ENCODE results near the gene ZG16B.
A peak's percentile ranks its signal among the peaks of the same experiment; 100 is the strongest.

ZG16B gene

GRCh38 chr16:2817340-2818271 is 12.5 kb upstream of the ZG16B start:
- H3K36me3 ChIP-seq (ENCODE audit: control insufficient read depth in 1 of 2, insufficient read depth in 2 of 2, low read length in 2 of 2), result no peaks in the 10 kb centered on the region
- H2BK120ac ChIP-seq (ENCODE audit: insufficient read depth, low read length, poor library complexity), result no peak overlapping the region
- H4K8ac ChIP-seq (ENCODE audit: low read depth, low read length), result no peak overlapping the region
- no peak overlapping the region for H4K12ac ChIP-seq (ENCODE audit: low read depth, low read length)
- no peak overlapping the region for H2AFZ ChIP-seq (ENCODE audit: insufficient read depth, low read length, poor library complexity)
- H2BK12ac ChIP-seq (ENCODE audit: low read length), result no peak overlapping the region
- no peaks in the 10 kb centered on the region for H3K79me1 ChIP-seq (ENCODE audit: low read length)
- H3K4me3 ChIP-seq (ENCODE audit: low read depth, low read length), result no peak overlapping the region
- no peak overlapping the region for H3K27ac ChIP-seq (ENCODE audit: low read depth, low read length)
- no peak for DNase-seq
- H3K4ac ChIP-seq (ENCODE audit: low read depth, low read length), result no peak overlapping the region
- no peak overlapping the region for H3K9ac ChIP-seq (ENCODE audit: low read length)
- no CpG with 5 or more reads among the region's 68 CpGs for WGBS (ENCODE audit: extremely low coverage, insufficient coverage, insufficient read length)
- no peak overlapping the region for H3K18ac ChIP-seq (ENCODE audit: low read length)
- no peak overlapping the region for H4K91ac ChIP-seq (ENCODE audit: low read depth, low read length)
- H3K14ac ChIP-seq (ENCODE audit: low read length), result no peak overlapping the region
- H3K27me3 ChIP-seq (ENCODE audit: insufficient read depth, low read length), result no peaks in the 10 kb centered on the region
- no peak overlapping the region for H2BK5ac ChIP-seq (ENCODE audit: low read depth, low read length, poor library complexity)
- no peak overlapping the region for H2AK5ac ChIP-seq (ENCODE audit: low read length)
- no peaks in the 10 kb centered on the region for H3K79me2 ChIP-seq (ENCODE audit: control insufficient read depth, insufficient read depth, low read length, poor library complexity)
- H3K23ac ChIP-seq (ENCODE audit: low read length), result no peak overlapping the region
- no peak overlapping the region for H3K4me2 ChIP-seq (ENCODE audit: low read length)
- peaks cover 4 to 7% of the 10 kb centered on the region in 2 experiments for H3K4me1 ChIP-seq (ENCODE audit: control insufficient read depth in 1 of 2, insufficient read depth in 2 of 2, low read length in 2 of 2)
- peaks cover 2% of the 10 kb centered on the region for H3K9me3 ChIP-seq (ENCODE audit: insufficient read depth, low read depth, low read length)

- H2BK120ac ChIP-seq (ENCODE audit: insufficient read depth, low read length, poor library complexity), result no peak overlapping the region
- H2AK5ac ChIP-seq (ENCODE audit: low read length), result no peak overlapping the region
- H3K23ac ChIP-seq (ENCODE audit: low read length), result no peak overlapping the region
- DNase-seq, result peak in 1 of 2 donors; percentile 41
- H3K4me1 ChIP-seq (ENCODE audit: control insufficient read depth in 1 of 2, insufficient read depth in 2 of 2, low read length in 2 of 2), result peaks cover 4 to 7% of the 10 kb centered on the region in 2 experiments
- H3K18ac ChIP-seq (ENCODE audit: low read length), result no peak overlapping the region
- H4K8ac ChIP-seq (ENCODE audit: low read depth, low read length), result no peak overlapping the region
- H2AFZ ChIP-seq (ENCODE audit: insufficient read depth, low read length, poor library complexity), result no peak overlapping the region
- no peak overlapping the region for H3K27ac ChIP-seq (ENCODE audit: low read depth, low read length)
- H2BK5ac ChIP-seq (ENCODE audit: low read depth, low read length, poor library complexity), result no peak overlapping the region
- no peak overlapping the region for H3K4ac ChIP-seq (ENCODE audit: low read depth, low read length)
- H4K91ac ChIP-seq (ENCODE audit: low read depth, low read length), result no peak overlapping the region
- no peaks in the 10 kb centered on the region for H3K36me3 ChIP-seq (ENCODE audit: control insufficient read depth in 1 of 2, insufficient read depth in 2 of 2, low read length in 2 of 2)
- no peak overlapping the region for H4K12ac ChIP-seq (ENCODE audit: low read depth, low read length)
- H3K9ac ChIP-seq (ENCODE audit: low read length), result no peak overlapping the region
- WGBS (ENCODE audit: extremely low coverage, insufficient coverage, insufficient read length), result no CpG with 5 or more reads among the region's 10 CpGs
- H3K79me2 ChIP-seq (ENCODE audit: control insufficient read depth, insufficient read depth, low read length, poor library complexity), result no peaks in the 10 kb centered on the region
- no peaks in the 10 kb centered on the region for H3K79me1 ChIP-seq (ENCODE audit: low read length)
- peaks cover 2% of the 10 kb centered on the region for H3K9me3 ChIP-seq (ENCODE audit: insufficient read depth, low read depth, low read length)
- H3K14ac ChIP-seq (ENCODE audit: low read length), result no peak overlapping the region
- H3K4me2 ChIP-seq (ENCODE audit: low read length), result no peak overlapping the region
- H3K4me3 ChIP-seq (ENCODE audit: low read depth, low read length), result no peak overlapping the region
- no peaks in the 10 kb centered on the region for H3K27me3 ChIP-seq (ENCODE audit: insufficient read depth, low read length)
- H2BK12ac ChIP-seq (ENCODE audit: low read length), result no peak overlapping the region
Measured at GRCh38 chr16:2818272-2818876, 11.7 kb upstream of the ZG16B start.

- H3K4me2 ChIP-seq (ENCODE audit: low read length), result no peak overlapping the region
- H3K4me1 ChIP-seq (ENCODE audit: control insufficient read depth in 1 of 2, insufficient read depth in 2 of 2, low read length in 2 of 2), result peaks cover 4 to 7% of the 10 kb centered on the region in 2 experiments
- no peak overlapping the region for H3K9ac ChIP-seq (ENCODE audit: low read length)
- no peak overlapping the region for H4K91ac ChIP-seq (ENCODE audit: low read depth, low read length)
- H3K27me3 ChIP-seq (ENCODE audit: insufficient read depth, low read length), result no peaks in the 10 kb centered on the region
- H3K79me1 ChIP-seq (ENCODE audit: low read length), result no peaks in the 10 kb centered on the region
- H3K36me3 ChIP-seq (ENCODE audit: control insufficient read depth in 1 of 2, insufficient read depth in 2 of 2, low read length in 2 of 2), result no peaks in the 10 kb centered on the region
- H2BK12ac ChIP-seq (ENCODE audit: low read length), result no peak overlapping the region
- no peak overlapping the region for H2BK5ac ChIP-seq (ENCODE audit: low read depth, low read length, poor library complexity)
- H4K12ac ChIP-seq (ENCODE audit: low read depth, low read length), result no peak overlapping the region
- DNase-seq, result no peak
- H3K14ac ChIP-seq (ENCODE audit: low read length), result no peak overlapping the region
- H3K27ac ChIP-seq (ENCODE audit: low read depth, low read length), result no peak overlapping the region
- H4K8ac ChIP-seq (ENCODE audit: low read depth, low read length), result no peak overlapping the region
- no CpG with 5 or more reads among the region's 18 CpGs for WGBS (ENCODE audit: extremely low coverage, insufficient coverage, insufficient read length)
- H3K79me2 ChIP-seq (ENCODE audit: control insufficient read depth, insufficient read depth, low read length, poor library complexity), result no peaks in the 10 kb centered on the region
- H3K23ac ChIP-seq (ENCODE audit: low read length), result no peak overlapping the region
- H3K9me3 ChIP-seq (ENCODE audit: insufficient read depth, low read depth, low read length), result peaks cover 2% of the 10 kb centered on the region
- no peak overlapping the region for H3K4me3 ChIP-seq (ENCODE audit: low read depth, low read length)
- no peak overlapping the region for H2AK5ac ChIP-seq (ENCODE audit: low read length)
- H3K18ac ChIP-seq (ENCODE audit: low read length), result no peak overlapping the region
- no peak overlapping the region for H2AFZ ChIP-seq (ENCODE audit: insufficient read depth, low read length, poor library complexity)
- H3K4ac ChIP-seq (ENCODE audit: low read depth, low read length), result no peak overlapping the region
- no peak overlapping the region for H2BK120ac ChIP-seq (ENCODE audit: insufficient read depth, low read length, poor library complexity)
Measured at GRCh38 chr16:2819179-2819938, 10.7 kb upstream of the ZG16B start.

- no peak overlapping the region for H3K14ac ChIP-seq (ENCODE audit: low read length)
- no peaks in the 10 kb centered on the region for H3K27me3 ChIP-seq (ENCODE audit: insufficient read depth, low read length)
- WGBS (ENCODE audit: extremely low coverage, insufficient coverage, insufficient read length), result no CpG with 5 or more reads among the region's 17 CpGs
- H3K4me1 ChIP-seq (ENCODE audit: control insufficient read depth in 1 of 2, insufficient read depth in 2 of 2, low read length in 2 of 2), result peaks cover 4 to 7% of the 10 kb centered on the region in 2 experiments
- H2BK120ac ChIP-seq (ENCODE audit: insufficient read depth, low read length, poor library complexity), result no peak overlapping the region
- no peak overlapping the region for H4K8ac ChIP-seq (ENCODE audit: low read depth, low read length)
- H2AFZ ChIP-seq (ENCODE audit: insufficient read depth, low read length, poor library complexity), result no peak overlapping the region
- H3K79me2 ChIP-seq (ENCODE audit: control insufficient read depth, insufficient read depth, low read length, poor library complexity), result no peaks in the 10 kb centered on the region
- no peak for DNase-seq
- H3K9ac ChIP-seq (ENCODE audit: low read length), result no peak overlapping the region
- no peak overlapping the region for H3K4ac ChIP-seq (ENCODE audit: low read depth, low read length)
- no peak overlapping the region for H3K4me2 ChIP-seq (ENCODE audit: low read length)
- H2BK12ac ChIP-seq (ENCODE audit: low read length), result no peak overlapping the region
- no peak overlapping the region for H3K23ac ChIP-seq (ENCODE audit: low read length)
- no peaks in the 10 kb centered on the region for H3K36me3 ChIP-seq (ENCODE audit: control insufficient read depth in 1 of 2, insufficient read depth in 2 of 2, low read length in 2 of 2)
- no peak overlapping the region for H2AK5ac ChIP-seq (ENCODE audit: low read length)
- H3K4me3 ChIP-seq (ENCODE audit: low read depth, low read length), result no peak overlapping the region
- peaks cover 2% of the 10 kb centered on the region for H3K9me3 ChIP-seq (ENCODE audit: insufficient read depth, low read depth, low read length)
- H3K18ac ChIP-seq (ENCODE audit: low read length), result no peak overlapping the region
- no peak overlapping the region for H4K12ac ChIP-seq (ENCODE audit: low read depth, low read length)
- no peak overlapping the region for H4K91ac ChIP-seq (ENCODE audit: low read depth, low read length)
- no peaks in the 10 kb centered on the region for H3K79me1 ChIP-seq (ENCODE audit: low read length)
- H2BK5ac ChIP-seq (ENCODE audit: low read depth, low read length, poor library complexity), result no peak overlapping the region
- H3K27ac ChIP-seq (ENCODE audit: low read depth, low read length), result no peak overlapping the region
Measured at GRCh38 chr16:2819939-2820835, 9.9 kb upstream of the ZG16B start.
